HEK293T (cell line): ENCODE results near the gene CRTAC1.

Experiments used
- FOXA1 ChIP-seq: fragments of 450-650 bp; IDR thresholded peaks from 2 replicates; pipeline ENCODE4 v1.6.1; 2016; ENCODE audit warnings: mild to moderate bottlenecking
- SUZ12 ChIP-seq: fragments of 450-650 bp; IDR thresholded peaks from 2 replicates; pipeline ENCODE4 v1.6.1; 2016; ENCODE audit warnings: mild to moderate bottlenecking

DNA sequence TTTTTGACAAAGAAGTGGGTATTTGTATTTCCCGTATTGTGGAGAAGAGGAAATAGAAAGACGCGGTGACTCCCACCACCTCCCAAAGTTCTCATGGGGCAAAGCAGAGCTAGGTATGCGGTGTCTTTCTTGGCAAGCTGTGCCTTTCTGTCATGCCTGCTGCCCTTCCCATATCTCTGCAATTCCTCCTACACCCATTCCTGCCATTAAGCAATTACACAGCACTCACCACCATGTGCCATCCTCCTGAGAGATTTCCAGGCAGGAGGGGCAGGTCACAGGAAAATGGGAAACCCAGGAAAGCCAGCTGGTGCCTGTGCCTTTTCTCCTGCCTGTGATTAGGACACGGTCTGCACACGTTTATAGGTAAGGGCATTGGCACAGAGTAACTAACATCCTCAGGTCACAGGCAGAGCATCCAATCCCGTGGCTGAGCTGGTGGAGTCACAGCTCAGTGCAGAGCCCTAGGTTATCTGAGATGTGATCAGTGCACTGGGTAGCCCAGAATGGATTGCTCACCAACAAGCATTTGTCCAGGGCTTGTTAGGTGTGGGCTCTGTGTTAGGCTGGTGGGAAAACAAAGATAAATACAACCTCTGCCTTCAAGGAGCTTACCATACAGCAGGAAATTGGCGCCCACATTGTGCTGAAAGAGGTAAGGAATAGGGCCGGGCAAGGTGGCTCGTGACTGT lies 9.4 kb upstream of the CRTAC1 start:
- TF ChIP-seq FOXA1 (no peak), SUZ12 (no peak)
